Mesothelial cell of epicardium (in vitro differentiated cells): ENCODE data around the gene SLC12A5. TPM values are rescaled to one million over a fixed set of nuclear protein-coding genes. Genes with fewer than 3 reads are reported as not detected.

ENCODE experiments used
- DNase-seq, 2 experiments: peaks; one replicate each; pipeline ENCODE4 v3.0.0; 2021; ENCODE audit warnings: low spot score in 2 of 2; ENCODE audit not compliant: unreplicated experiment in 2 of 2
- H3K27ac Mint-ChIP-seq: 2 replicates; pipeline ENCODE4 v1.8.0; 2021; ENCODE audit warnings: mixed read lengths
- H3K27me3 Mint-ChIP-seq: 2 replicates; pipeline ENCODE4 v1.8.0; 2021; ENCODE audit warnings: low read depth, mixed read lengths
- H3K36me3 Mint-ChIP-seq: 2 replicates; pipeline ENCODE4 v1.8.0; 2021; ENCODE audit warnings: mixed read lengths
- H3K4me1 Mint-ChIP-seq: 2 replicates; pipeline ENCODE4 v1.8.0; 2021; ENCODE audit warnings: mixed read lengths
- H3K4me3 Mint-ChIP-seq: 2 replicates; pipeline ENCODE4 v1.8.0; 2021; ENCODE audit warnings: mild to moderate bottlenecking, moderate library complexity, mixed read lengths
- H3K9me3 Mint-ChIP-seq: 2 replicates; pipeline ENCODE4 v1.8.0; 2021; ENCODE audit warnings: mixed read lengths
- total RNA-seq: library from RNA; stranded (reverse); gene quantifications from 3 replicates; pipeline ENCODE4 v1.2.1, GENCODE V29; 2021
- TF ChIP-seq, protein P1 (sequence below): fragments of 200-600 bp; sonication (generic); IDR thresholded peaks from one replicate; pipeline ENCODE4 v1.5.0; 2021; ENCODE audit warnings: antibody characterized with exemption; ENCODE audit not compliant: unreplicated experiment

SLC12A5 gene
- total RNA-seq, 1 donor from 2014 or later, result 6.9 TPM

GRCh38 chr20:46009816-46010215, 19.2 kb upstream of the SLC12A5 start:
- Mint-ChIP-seq H3K4me1 (peaks cover 10% of the 10 kb centered on the region), H3K36me3 (no peaks in the 10 kb centered on the region), H3K27ac (no peak overlapping the region), H3K4me3 (no peak overlapping the region), H3K27me3 (peaks cover 53% of the 10 kb centered on the region), H3K9me3 (peaks cover 5% of the 10 kb centered on the region)
- TF ChIP-seq, protein P1, sequence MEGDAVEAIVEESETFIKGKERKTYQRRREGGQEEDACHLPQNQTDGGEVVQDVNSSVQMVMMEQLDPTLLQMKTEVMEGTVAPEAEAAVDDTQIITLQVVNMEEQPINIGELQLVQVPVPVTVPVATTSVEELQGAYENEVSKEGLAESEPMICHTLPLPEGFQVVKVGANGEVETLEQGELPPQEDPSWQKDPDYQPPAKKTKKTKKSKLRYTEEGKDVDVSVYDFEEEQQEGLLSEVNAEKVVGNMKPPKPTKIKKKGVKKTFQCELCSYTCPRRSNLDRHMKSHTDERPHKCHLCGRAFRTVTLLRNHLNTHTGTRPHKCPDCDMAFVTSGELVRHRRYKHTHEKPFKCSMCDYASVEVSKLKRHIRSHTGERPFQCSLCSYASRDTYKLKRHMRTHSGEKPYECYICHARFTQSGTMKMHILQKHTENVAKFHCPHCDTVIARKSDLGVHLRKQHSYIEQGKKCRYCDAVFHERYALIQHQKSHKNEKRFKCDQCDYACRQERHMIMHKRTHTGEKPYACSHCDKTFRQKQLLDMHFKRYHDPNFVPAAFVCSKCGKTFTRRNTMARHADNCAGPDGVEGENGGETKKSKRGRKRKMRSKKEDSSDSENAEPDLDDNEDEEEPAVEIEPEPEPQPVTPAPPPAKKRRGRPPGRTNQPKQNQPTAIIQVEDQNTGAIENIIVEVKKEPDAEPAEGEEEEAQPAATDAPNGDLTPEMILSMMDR, result no peak
- DNase-seq, result no peak

- no peaks in the 10 kb centered on the region for H3K36me3 Mint-ChIP-seq
- H3K27me3 Mint-ChIP-seq, result peaks cover 57% of the 10 kb centered on the region
- DNase-seq, result no peak
- TF ChIP-seq, protein P1, result no peak
- no peak overlapping the region for H3K4me3 Mint-ChIP-seq
- peaks cover 4% of the 10 kb centered on the region for H3K4me1 Mint-ChIP-seq
- H3K9me3 Mint-ChIP-seq, result peaks cover 5% of the 10 kb centered on the region
- H3K27ac Mint-ChIP-seq, result no peak overlapping the region
Observed at GRCh38 chr20:46010491-46011391, 18.3 kb upstream of the SLC12A5 start.

DNA sequence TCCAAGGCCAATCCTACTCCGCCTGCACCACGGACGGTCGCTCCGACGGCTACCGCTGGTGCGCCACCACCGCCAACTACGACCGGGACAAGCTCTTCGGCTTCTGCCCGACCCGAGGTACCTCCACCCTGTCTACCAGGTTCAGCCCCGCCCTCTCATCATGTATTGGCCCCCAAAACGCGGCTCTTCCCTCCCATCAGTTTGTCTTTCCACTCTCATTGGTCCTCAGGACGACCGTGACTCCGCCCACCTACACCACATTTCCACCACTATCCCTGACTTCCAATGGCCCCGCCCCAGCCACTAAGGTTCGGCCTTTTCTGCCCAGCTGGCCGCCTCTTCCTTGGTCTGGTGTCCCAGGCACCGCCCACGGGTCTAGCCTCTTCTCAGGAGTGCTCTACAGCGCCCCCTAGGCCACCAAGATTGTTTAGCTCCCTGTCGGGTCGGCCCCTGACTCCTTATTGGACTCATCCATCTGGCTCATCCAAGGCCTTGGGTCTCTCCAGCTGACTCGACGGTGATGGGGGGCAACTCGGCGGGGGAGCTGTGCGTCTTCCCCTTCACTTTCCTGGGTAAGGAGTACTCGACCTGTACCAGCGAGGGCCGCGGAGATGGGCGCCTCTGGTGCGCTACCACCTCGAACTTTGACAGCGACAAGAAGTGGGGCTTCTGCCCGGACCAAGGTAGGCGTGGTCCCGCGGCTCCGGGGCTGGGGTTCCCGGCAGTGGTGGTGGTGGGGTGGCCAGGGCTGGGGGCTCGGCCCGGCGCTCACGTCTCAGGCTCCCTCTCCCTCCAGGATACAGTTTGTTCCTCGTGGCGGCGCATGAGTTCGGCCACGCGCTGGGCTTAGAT, 17.2 kb upstream of the SLC12A5 start:
- Mint-ChIP-seq H3K4me1 (peaks cover 4% of the 10 kb centered on the region), H3K27me3 (peaks cover 57% of the 10 kb centered on the region), H3K36me3 (no peaks in the 10 kb centered on the region), H3K4me3 (no peak overlapping the region), H3K9me3 (peaks cover 5% of the 10 kb centered on the region), H3K27ac (no peak overlapping the region)
- DNase-seq, result no peak
- TF ChIP-seq, protein P1, result no peak

DNA sequence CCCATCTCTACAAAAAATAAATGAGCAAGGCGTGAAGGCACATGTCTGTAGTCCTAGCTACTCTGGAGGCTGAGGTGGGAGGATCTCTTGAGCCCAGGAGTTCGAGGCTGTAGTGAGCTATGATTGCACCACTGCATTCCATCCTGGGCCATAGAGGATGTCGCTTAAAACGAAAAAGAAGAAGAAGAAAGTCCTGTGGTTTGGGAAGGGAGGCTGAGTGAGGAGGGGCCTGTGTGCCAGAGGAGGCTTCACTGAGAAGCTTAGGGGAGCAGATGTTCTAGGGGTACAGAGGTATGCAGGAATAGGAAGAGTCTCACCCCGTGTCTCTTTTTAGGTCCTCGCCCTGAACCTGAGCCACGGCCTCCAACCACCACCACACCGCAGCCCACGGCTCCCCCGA, 16.1 kb upstream of the SLC12A5 start:
- H3K27ac Mint-ChIP-seq, result no peak overlapping the region
- H3K27me3 Mint-ChIP-seq, result peaks cover 55% of the 10 kb centered on the region
- TF ChIP-seq, protein P1, result no peak
- H3K4me1 Mint-ChIP-seq, result peaks cover 4% of the 10 kb centered on the region
- DNase-seq, result no peak
- H3K4me3 Mint-ChIP-seq, result no peak overlapping the region
- no peaks in the 10 kb centered on the region for H3K36me3 Mint-ChIP-seq
- H3K9me3 Mint-ChIP-seq, result peaks cover 5% of the 10 kb centered on the region

- no peak overlapping the region for H3K4me3 Mint-ChIP-seq
- H3K27me3 Mint-ChIP-seq, result peaks cover 53% of the 10 kb centered on the region
- TF ChIP-seq, protein P1, result no peak
- H3K4me1 Mint-ChIP-seq, result peaks cover 4% of the 10 kb centered on the region
- H3K9me3 Mint-ChIP-seq, result peaks cover 5% of the 10 kb centered on the region
- no peaks in the 10 kb centered on the region for H3K36me3 Mint-ChIP-seq
- no peak for DNase-seq
- no peak overlapping the region for H3K27ac Mint-ChIP-seq
Observed at GRCh38 chr20:46013322-46013828, 15.6 kb upstream of the SLC12A5 start.
